Liver (tissue), 3 donors: ENCODE results near the gene DNAH10.

Source experiments
- CTCF ChIP-seq: fragments of 150-350 bp; IDR thresholded peaks from 2 replicates; pipeline ENCODE4 v1.5.1; 2017; ENCODE audit warnings: improper control_type of control experiment, low read depth, low read length; ENCODE audit not compliant: missing input control
- HNF4A ChIP-seq, 2 donors: conservative IDR thresholded peaks; 2 replicates each; pipeline ENCODE4 v1.6.1; 2016; ENCODE audit warnings: antibody characterized with exemption in 2 of 2, mild to moderate bottlenecking in 2 of 2
- JUND ChIP-seq, 2 donors: IDR thresholded peaks; 2 replicates each; pipeline ENCODE4 v1.6.1; 2016; ENCODE audit warnings: antibody characterized with exemption in 2 of 2
- MAX ChIP-seq: IDR thresholded peaks from 2 replicates; pipeline ENCODE4 v1.6.1; 2016; ENCODE audit warnings: antibody characterized with exemption
- YY1 ChIP-seq: IDR thresholded peaks from 2 replicates; pipeline ENCODE4 v1.6.1; 2016; ENCODE audit warnings: antibody characterized with exemption, mild to moderate bottlenecking
- donor health status: healthy.
- donor health status: healthy.

- TF ChIP-seq CTCF, result no peak
- no peak for TF ChIP-seq MAX
- TF ChIP-seq HNF4A (conservative IDR thresholded peaks at IDR 0.05), result no peak
- TF ChIP-seq YY1, result no peak
- no peak for TF ChIP-seq JUND (IDR thresholded peaks at IDR 0.05)
These were observed 98.3 kb downstream of the DNAH10 start for GRCh38 chr12:123860377-123860776.
